Body of pancreas (tissue), 4 donors: Measurements from ENCODE around the gene MYO16. TPM values are rescaled to one million over a fixed set of nuclear protein-coding genes. Genes with fewer than 3 reads are reported as not detected.

ENCODE experiments used
- ATAC-seq: fragments of 150-250 bp; one replicate; pipeline ENCODE4 v1.9.1; 2016
- DNase-seq, 4 donors: peaks; one replicate each; pipeline ENCODE4 v3.0.0-alpha.2; 2019
- H3K27ac ChIP-seq, 4 donors: fragments of 200-600 bp; sonication (generic); 1 replicate in 3 of 4; 2 replicates in 1 of 4; pipeline versions ENCODE4 v1.5.1 to v1.6.1; 2016 to 2019; ENCODE audit warnings: mild to moderate bottlenecking in 1 of 4, mixed read lengths in 1 of 4, moderate library complexity in 1 of 4
- H3K27me3 ChIP-seq, 2 donors: fragments of 200-600 bp; sonication (generic); one replicate each; pipeline ENCODE4 v1.6.0; 2016; ENCODE audit warnings: mild to moderate bottlenecking in 1 of 2
- H3K36me3 ChIP-seq, 2 donors: fragments of 200-600 bp; sonication (generic); replicated peaks in 1 of 2; 2 replicates each; pipeline ENCODE4 v1.5.1; 2016; ENCODE audit warnings: low read depth in 2 of 2; ENCODE audit not compliant: insufficient read depth in 1 of 2
- H3K4me1 ChIP-seq: fragments of 200-600 bp; sonication (generic); one replicate; pipeline ENCODE4 v1.6.0; 2016
- H3K4me3 ChIP-seq, 2 donors: fragments of 200-600 bp; sonication (generic); 1 replicate in 1 of 2; 2 replicates in 1 of 2; pipeline ENCODE4 v1.5.1; 2016 to 2019
- H3K9me3 ChIP-seq, 3 donors: fragments of 200-600 bp; sonication (generic); 1 replicate in 2 of 3; 2 replicates in 1 of 3; pipeline ENCODE4 v1.5.1; 2016
- CTCF ChIP-seq, 7 experiments: fragments of 450-650 bp in 4 of 7; fragments of 200-600 bp in 3 of 7; sonication (generic) in 3 of 7; IDR thresholded peaks; one replicate each; pipeline ENCODE4 v1.5.1; 2016 to 2019; ENCODE audit warnings: antibody characterized with exemption in 7 of 7
- POLR2A ChIP-seq, 3 donors: fragments of 450-650 bp; IDR thresholded peaks; one replicate each; pipeline ENCODE4 v1.6.1; 2016; ENCODE audit warnings: antibody characterized with exemption in 3 of 3, mild to moderate bottlenecking in 2 of 3
- WGBS, 2 donors: methylation state at CpG; one replicate each; pipeline ENCODE4 v1.1.5; 2017; 5-methylcytosine and 5-hydroxymethylcytosine counted together
- intact Hi-C: fragments of 100-400 bp; cut with DNase I; formaldehyde crosslinking; loops from one replicate; pipeline ENCODE4 v1.15.1; 2023
- total RNA-seq, 2 donors: library from RNA; depleted of rRNA; stranded (reverse); fragments of >200 nt; gene quantifications; one replicate each; pipeline ENCODE4 v1.1.0, GENCODE V29; 2016

MYO16 gene
- total RNA-seq, 2 donors from 2014 or later, result under 0.01 to 0.78 TPM

GRCh38 chr13:109208522-109208921, 579.1 kb downstream of the MYO16 start:
- no peaks in the 10 kb centered on the region for H3K36me3 ChIP-seq
- H3K4me1 ChIP-seq, result no peaks in the 10 kb centered on the region
- TF ChIP-seq CTCF (IDR thresholded peaks at IDR 0.05), result no peak
- no peak for TF ChIP-seq POLR2A (IDR thresholded peaks at IDR 0.05)
- DNase-seq (no peak), ATAC-seq (no peak)
- H3K4me3 ChIP-seq, result no peak overlapping the region
- H3K27me3 ChIP-seq, result no peaks in the 10 kb centered on the region
- no peak overlapping the region for H3K27ac ChIP-seq
- intact Hi-C loops, result no loop called here
- H3K9me3 ChIP-seq, result no peaks in the 10 kb centered on the region
- WGBS, 2 donors, result 57 to 78% methylated on average over 4 to 5 of the region's 5 CpGs

GRCh38 chr13:109209526-109209925, 580.1 kb downstream of the MYO16 start:
- 69 to 73% methylated on average over 2 of the region's 2 CpGs for WGBS, 2 donors
- intact Hi-C loops, result no loop called here
- Histone ChIP-seq H3K36me3 (no peaks in the 10 kb centered on the region), H3K4me1 (no peaks in the 10 kb centered on the region), H3K27ac (no peak overlapping the region), H3K9me3 (no peaks in the 10 kb centered on the region), H3K4me3 (no peak overlapping the region), H3K27me3 (no peaks in the 10 kb centered on the region)
- ATAC-seq (no peak), DNase-seq (no peak)
- TF ChIP-seq POLR2A (IDR thresholded peaks at IDR 0.05) (no peak), CTCF (IDR thresholded peaks at IDR 0.05) (no peak)

- H3K4me1 ChIP-seq, result no peaks in the 10 kb centered on the region
- H3K9me3 ChIP-seq, result no peaks in the 10 kb centered on the region
- intact Hi-C loops, result no loop called here
- no peak overlapping the region for H3K27ac ChIP-seq
- TF ChIP-seq POLR2A (IDR thresholded peaks at IDR 0.05) (no peak), CTCF (IDR thresholded peaks at IDR 0.05) (no peak)
- H3K4me3 ChIP-seq, result no peak overlapping the region
- DNase-seq, result no peak
- 50 to 55% methylated on average over 2 of the region's 2 CpGs for WGBS, 2 donors
- ATAC-seq, result no peak
- H3K36me3 ChIP-seq, result no peaks in the 10 kb centered on the region
- no peaks in the 10 kb centered on the region for H3K27me3 ChIP-seq
These were observed 582.2 kb downstream of the MYO16 start for GRCh38 chr13:109211616-109212015.

- Histone ChIP-seq H3K27me3 (no peaks in the 10 kb centered on the region), H3K9me3 (no peaks in the 10 kb centered on the region), H3K4me3 (no peak overlapping the region), H3K27ac (no peak overlapping the region), H3K4me1 (no peaks in the 10 kb centered on the region), H3K36me3 (no peaks in the 10 kb centered on the region)
- intact Hi-C loops, result no loop called here
- TF ChIP-seq POLR2A (IDR thresholded peaks at IDR 0.05) (no peak), CTCF (IDR thresholded peaks at IDR 0.05) (no peak)
- ATAC-seq (no peak), DNase-seq (no peak)
- WGBS, 2 donors, result 81 to 86% methylated on average over 4 of the region's 4 CpGs
These were observed 583.2 kb downstream of the MYO16 start for GRCh38 chr13:109212650-109213049.

GRCh38 chr13:109213714-109214113, 584.3 kb downstream of the MYO16 start:
- no peaks in the 10 kb centered on the region for H3K36me3 ChIP-seq
- H3K27me3 ChIP-seq, result no peaks in the 10 kb centered on the region
- 61 to 63% methylated on average over 3 to 5 of the region's 5 CpGs for WGBS, 2 donors
- no peak for ATAC-seq
- H3K9me3 ChIP-seq, result no peaks in the 10 kb centered on the region
- no peaks in the 10 kb centered on the region for H3K4me1 ChIP-seq
- H3K27ac ChIP-seq, result no peak overlapping the region
- no peak for TF ChIP-seq POLR2A (IDR thresholded peaks at IDR 0.05)
- TF ChIP-seq CTCF (IDR thresholded peaks at IDR 0.05), result no peak
- H3K4me3 ChIP-seq, result no peak overlapping the region
- intact Hi-C loops, result no loop called here
- no peak for DNase-seq
